GM21825 (cell line): ENCODE measurements around the gene UBE2E2.
A peak's percentile ranks its signal among the peaks of the same experiment; 100 is the strongest.

Experiments
- ATAC-seq: cut with Tn5 transposase; IDR thresholded peaks from one replicate; pipeline ENCODE4 v1.9.1; 2021; ENCODE audit warnings: mild to moderate bottlenecking, moderate library complexity; ENCODE audit not compliant: unreplicated experiment

Gene UBE2E2

DNA sequence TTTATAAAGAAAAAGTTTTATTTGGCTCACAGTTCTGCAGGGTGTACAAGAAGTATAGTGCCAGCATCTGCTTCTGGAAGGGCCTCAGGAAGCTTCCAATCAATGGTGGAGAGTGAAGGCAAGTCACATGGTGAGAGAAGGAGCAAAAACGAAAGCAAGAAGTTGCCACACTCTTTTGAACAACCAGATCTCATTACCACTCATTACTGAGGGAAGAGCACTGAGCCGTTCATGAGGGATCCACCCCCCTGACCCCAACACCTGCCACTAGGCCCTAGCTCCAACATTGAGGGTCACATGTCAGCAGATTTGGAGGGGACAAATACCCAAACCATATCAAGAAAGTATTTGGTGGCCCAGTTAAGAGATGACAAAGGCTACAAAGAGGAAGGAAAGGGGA is 363.4 kb downstream of the UBE2E2 start:
- no peak for ATAC-seq

DNA sequence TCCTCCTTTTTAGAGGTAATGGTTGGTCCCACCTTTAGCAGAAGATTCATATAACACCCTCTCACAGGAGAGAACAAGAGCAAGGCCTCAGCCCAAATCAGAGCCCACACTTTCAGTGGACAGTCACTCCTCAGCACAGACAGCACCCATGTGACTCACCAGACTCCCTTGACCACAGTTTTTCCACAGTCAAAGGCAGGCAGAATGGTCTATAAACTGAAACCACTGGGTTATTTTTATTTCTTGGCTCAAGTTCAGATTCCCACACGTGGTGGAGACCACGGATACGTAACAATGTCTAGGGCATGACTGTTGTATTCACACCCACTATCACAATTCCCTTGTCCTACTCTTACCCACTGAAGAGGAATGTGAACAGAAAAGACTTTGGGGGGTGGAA is 364.8 kb downstream of the UBE2E2 start:
- ATAC-seq = peak; percentile 60

DNA sequence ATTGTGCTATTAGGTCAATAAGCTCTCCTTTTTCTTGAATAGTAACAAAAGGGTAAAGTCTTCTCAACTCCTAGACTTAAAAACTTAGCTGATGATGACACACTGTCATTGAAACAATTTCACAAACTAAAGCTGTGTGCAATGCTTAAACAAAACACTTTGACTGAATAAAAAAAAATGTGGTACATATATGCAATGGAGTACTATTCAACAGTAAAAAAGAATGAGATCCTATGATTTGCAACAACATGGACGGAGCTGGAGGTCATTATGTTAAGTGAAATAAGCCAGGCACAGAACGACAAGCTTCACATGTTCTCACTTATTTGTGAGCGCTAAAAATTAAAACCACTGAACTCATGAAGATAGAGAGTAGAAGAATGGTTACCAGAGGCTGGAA is 370.7 kb downstream of the UBE2E2 start:
- no peak for ATAC-seq

DNA sequence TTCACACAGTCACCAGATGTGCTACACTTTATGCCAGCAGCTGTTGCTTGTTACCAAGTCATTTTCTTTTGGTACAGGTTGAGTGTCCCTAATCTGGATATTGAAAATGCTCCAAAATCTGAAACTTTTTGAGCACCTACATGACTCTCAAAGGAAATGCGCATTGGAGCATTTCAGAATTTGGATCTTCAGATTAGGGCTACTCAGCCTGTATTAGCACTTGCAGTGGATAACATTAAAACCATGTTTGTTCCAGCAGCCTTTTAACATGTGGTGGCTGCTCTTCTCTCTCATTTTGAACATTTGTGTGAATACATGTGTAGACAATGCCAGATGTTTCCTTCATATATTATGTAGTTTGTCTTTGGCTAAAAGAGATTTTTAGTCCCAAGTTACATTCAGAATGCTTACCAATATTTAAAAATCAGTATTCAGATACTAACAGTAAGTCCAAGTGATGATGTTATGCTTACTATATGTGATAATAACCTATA is 371.7 kb downstream of the UBE2E2 start:
- ATAC-seq = no peak

DNA sequence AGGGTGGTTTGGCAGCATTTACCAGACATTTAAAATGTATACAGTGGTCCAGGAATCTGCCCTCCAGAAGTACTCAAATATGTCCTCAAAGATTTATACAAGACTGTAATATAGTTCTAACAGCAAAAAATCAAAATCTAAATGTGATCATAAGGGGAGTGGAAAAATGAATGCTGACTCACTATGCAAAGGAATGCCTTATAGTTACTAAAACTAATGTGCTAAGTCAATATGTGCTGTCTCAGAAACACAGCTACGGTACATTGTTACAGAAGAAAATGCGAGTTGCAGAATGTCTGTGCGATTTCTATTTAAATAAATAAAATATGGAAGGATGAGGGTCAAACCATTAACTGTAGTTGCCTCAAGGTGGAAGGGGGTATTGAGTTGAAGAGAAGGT is 372.6 kb downstream of the UBE2E2 start:
- no peak for ATAC-seq

DNA sequence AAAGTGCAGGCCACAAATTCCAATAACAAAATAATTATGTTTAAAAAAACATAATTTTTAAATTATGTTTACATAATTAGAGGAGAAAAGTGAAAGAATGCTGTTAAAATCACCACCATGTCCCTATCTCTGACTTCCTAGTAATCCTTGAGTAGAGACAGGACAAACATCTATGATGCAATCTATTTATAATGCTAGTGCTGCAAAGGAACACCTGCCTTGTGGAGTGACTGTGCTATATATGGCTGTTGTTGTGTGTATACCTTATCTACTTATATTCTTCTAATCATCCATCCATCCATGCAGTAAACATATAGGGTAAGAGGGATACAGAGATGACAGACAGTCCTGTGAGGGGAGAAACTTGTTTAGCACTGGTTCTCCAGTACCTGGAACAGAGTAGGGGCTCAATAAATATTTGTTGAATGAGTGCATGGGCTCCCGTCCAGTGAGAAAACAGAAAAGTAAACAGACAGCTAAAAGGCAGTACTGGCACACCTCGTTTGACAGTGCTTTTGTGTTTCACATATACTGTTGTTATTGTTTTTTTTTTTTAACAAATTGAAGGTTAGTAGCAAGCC is 373.3 kb downstream of the UBE2E2 start:
- ATAC-seq = no peak

DNA sequence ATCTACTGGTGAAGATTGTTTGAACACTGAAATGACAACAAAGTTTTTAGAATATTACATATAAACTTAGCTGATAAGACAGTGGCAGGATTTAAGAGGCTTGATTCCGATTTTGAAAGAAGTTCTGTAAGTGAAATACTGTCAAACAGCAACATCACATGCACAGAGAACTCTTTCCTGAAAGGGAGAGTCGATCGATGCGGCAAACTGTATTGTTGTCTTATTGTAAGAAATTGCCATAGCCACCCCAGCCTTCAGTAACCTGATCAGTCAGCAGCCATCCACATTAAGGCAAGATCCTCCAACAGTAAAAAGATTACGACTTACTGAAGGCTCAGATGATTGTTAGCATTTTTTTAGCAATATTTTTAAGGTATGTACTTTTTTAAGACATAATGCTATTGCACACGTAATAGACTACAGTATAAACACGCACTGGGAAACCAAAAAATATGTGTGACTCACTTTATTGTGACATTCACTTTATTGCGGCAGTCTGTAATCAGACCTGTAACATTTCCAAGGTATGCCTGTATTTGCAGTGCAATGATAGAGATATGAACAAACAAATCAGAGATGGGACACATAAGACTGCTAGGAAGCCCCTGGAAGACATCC is 377.1 kb downstream of the UBE2E2 start:
- no peak for ATAC-seq

DNA sequence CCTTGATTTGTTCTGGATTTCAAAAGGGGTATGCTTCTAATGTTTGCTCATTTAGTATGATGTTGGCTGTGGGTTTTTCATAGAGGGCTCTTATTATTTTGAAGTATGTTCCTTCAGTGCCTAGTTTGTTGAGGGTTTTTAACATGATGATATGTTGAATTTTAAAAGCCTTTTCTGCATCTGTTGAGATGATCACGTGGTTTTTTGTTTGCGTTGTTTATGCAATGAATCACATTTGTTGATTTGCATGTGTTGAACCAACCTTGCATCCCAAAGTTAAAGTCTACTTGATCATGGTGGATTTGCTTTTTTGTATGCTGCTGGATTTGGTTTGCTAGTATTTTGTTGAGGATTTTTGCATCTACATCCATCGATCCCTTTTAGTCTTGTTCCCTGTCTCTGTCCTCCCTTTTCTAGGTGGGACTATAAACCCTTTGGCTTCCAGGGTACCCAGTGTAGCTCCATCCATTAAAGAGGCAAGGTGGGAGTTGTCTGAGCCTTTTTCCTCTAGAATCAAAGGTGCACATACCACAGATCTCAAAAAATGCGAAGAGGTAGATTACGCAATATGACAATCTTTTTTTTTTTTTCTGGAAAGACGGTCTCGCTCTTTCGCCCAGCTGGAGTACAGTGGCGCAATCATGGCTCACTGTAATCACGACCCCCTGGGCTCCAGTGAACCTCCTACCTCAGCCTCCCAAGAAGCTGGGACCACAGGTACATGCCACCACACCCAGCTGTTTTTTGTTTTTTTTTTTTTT is 381.0 kb downstream of the UBE2E2 start:
- ATAC-seq = no peak

DNA sequence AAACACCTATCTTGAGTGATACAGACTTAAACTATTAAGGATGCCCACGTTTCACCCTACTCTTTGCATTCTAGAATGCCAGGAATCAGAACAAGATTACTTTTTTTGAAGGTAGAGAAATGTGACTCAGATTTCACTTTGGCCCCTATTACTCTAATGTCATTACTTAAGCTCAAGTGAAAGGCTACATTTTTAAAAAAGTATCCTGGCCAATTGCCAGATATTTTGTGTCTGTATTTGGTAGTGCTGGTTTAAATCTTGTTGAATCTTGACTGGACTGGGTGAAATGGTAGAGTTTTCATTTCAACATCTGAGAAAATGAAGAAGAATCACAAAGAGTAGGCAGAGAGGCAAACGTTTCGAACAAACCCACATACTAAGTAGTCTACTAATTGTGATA is 384.4 kb downstream of the UBE2E2 start:
- ATAC-seq = no peak

DNA sequence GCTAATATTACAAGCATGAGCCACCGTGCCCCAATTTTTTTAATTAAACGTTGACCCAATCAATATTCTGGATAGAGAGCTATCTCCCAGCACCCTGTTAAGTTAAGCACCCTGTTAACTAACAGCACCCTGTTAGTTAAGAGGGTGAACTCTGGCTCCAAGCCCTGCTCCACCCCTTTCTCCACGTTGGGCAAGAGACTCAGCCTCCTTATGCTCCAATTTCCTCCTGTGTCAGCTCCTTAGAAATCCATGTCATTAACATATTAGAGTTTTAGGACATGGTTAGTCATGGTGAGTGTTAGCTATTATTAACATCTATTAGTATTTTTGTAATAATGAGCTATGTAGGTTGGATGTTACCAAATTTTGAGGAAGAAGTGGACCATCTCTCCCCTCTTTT is 385.4 kb downstream of the UBE2E2 start:
- no peak for ATAC-seq

DNA sequence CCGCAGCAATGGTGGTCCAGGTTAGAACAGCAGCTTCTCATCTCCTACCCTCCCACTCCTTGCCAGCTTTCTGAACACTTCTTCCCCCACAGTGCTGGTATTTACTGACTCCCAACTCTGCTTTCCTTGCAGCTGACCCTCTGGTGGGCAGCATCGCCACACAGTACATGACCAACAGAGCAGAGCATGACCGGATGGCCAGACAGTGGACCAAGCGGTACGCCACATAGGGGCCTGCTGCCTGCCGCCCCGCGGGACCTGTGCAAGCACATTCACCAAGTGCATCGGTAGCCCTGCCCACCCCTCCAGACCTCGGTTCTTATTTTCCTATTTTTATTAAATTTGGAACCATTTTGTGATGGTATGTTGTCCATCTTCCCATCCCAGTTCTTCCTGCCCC is 386.5 kb downstream of the UBE2E2 start:
- no peak for ATAC-seq

DNA sequence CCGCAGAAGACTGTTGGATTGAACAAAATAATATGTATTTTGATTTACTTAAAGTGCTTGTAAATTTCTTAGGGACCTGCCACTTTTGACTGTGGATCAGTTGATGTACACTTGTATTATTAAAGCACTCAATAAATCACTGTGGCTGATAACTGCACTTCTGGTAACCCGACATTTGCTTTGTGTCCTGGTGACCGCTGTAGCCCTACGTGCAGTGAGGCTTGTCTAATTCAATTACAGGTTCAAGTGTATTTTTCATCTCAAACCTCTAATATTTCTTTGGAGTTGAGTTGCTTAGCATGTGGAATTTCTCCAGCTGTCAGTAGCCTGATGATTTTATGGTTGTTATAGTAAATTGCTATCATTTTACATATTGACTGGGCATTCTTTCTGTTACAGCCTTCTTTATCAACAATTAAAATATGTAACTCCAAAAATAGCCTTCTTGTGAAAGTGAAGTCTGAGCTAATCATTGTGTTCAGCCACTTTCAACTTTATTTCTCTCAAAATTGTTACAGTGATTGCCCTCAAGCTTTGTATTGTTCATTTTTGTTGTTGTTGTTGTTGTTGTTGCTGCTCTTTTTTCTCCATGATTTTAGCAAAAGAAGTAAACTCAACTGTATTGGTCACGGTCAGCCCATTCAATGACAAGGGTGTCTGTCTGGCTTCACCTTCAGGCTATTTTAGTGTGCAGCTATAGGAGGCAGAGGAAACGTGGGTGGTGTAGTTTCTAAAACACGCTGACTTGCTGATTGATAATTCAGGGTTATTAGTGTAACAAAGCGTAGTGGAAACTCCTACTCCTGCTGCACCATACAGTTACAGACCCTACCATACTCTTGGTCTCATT is 387.5 kb downstream of the UBE2E2 start:
- ATAC-seq = peak; percentile 61

DNA sequence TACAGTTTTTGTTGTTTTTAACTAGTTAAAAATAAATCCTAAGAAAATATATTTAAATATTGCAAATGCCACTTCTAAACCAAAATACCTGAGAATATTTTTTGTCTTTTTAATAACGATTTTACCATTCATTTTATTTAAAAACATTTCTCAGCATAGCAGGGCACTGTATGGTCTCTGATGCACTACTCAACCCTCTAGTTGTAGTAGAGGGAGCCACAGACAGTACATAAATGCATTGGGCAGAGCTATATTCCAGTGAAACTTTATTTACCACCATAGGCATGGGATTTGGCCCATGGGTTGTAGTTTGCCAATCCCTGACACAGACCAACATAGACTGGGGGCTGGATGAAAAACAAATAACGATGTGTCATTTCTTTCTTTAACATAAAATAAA is 388.2 kb downstream of the UBE2E2 start:
- no peak for ATAC-seq

DNA sequence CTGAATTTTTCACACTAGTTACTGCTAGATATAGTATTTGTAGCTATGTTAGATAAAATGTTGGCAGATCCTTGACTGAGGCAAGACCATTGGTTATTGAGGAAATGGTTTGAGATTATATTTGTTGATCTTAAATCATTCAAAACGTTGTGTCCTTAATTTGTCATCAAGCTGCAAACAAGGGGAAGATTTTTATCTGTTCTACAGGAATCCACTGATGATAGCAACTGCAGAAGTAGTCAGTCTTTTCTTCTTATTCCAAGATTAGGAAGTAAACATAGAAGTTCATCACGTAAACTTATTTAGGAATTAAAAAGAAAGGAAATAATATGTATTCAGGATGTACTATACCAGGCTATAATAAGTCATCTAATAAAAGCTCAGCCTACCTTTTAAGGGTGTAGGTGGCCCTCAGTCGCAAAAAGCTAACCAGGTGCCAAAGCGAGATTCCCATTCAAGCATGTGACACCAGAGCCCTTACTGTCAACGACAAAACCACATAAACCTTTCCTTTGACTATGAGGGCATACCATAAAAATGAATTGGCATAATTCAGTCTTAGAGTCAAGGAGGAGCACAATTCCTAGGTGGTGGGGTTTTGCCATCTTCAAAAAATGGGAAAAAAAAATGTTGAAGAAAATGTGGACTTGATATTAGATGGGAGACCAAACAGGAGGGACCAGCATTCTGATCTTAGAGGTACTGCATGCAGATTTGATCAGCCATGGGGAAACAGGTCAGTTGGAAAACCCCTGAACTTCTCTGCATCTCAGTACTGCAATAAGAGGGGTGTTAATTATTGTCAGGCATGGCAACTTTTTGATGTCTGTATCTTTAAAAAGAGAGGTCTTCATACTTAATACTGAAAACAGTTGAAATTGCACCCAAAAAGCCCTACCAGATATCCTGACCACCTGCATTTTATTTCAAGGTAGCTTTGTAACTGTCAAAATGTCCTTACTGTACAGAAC is 390.1 kb downstream of the UBE2E2 start:
- ATAC-seq = peak; percentile 61

DNA sequence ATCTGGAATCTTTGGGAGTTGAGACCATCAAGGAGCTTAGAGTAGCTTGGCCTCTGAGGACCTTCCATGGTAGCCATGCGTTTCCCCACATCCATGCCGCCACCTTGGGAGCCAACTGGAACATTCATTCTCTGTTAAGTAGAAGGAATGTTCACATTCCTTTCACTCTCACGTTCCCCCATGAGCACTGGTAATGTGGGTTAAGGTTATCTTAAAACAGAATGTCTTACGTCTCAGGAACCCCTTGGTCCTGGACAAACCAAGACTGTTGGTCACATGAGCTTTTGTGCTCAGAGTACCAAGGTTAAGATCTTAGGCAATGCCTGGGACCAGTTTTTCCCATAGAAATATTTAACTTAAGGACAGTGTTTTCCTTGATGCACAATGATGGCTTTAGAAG is 390.9 kb downstream of the UBE2E2 start:
- ATAC-seq = no peak

DNA sequence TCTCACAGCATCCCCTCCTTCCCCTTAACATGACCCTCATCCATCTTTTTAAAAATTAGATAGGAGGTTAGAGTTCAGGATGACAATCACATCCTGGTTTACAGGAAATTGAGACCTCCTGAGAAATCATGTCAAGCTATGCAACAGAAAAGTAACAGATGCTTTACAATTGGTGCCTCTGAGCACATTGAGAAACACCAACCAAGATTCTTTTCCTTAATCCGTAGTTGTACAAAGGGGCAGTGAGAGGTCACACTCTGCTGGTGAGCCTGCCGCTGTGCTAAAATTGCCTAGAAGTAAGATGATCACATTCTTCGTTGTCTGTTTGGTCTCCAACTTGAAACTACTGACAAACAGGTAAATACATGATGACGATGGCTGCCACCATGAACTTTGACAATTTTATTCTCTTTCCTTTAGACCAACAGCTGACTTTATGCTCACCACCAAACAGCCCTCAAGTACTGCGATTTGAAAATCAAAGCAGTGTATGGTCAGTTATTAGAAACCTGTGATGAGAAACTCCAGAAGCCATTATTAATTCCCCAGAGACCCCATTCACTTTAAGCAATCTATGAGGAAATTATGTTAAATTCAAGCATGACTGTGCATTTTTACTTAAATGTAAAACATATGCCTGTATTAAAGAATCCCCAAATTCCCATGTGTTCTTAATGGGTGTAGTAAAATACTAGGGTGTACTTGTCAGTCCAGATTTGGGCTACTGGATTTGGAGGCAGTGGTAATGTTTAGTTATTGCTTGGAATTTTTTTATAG is 392.0 kb downstream of the UBE2E2 start:
- no peak for ATAC-seq

DNA sequence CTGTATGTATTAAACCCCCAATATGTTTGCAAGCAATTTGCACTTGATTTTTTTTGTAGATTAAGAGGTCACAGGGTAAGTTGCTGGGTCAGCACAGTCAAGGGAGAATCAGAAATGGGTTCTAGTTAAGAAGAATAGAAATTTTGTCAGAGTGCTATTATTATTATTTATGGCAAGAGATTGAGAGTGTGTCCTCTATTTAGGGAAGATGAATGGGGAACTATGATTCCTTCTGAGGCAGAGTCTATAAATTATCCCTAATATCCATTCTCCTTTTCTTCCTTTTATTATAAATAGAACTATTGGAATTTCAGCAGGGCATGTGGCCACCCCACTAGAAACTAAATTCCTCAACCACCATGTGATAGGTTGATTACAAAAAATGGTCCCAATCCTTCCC is 392.7 kb downstream of the UBE2E2 start:
- no peak for ATAC-seq

DNA sequence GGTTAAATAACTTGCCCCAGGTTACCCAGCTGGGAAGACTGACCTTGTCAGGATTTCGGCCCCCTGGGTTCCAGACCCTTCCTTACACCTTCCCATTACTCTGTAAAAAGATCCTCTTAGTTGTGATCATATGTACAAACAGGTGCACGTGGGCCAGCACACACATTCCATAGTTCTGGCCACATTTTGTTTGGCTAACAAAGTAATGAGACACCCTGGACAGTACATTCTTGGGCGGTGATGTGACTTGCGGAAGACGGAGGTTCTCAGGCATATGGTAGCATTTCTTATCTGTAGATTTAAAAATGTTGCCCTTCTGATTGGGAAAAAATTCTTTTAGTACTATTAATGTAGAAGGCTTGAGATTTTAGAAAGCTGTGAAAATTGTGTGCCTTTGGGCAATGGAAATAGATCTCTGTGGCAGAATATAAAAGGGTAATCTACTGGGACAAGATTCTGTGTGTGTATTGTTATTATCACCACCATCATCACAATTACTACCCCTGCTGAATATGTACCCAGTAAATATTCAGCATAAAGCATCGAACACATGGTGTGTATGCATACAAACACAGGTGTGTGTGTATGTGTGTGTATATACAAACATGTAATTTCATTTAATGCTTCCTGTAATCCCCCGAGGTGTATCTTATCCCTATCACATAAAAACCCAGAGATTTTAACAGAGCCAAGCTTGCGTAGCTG is 397.2 kb downstream of the UBE2E2 start:
- no peak for ATAC-seq
